NCI-H524 (cell line): Measurements from ENCODE around the gene GMCL1.
"Not testable (repeated sequence)": the region's sequence is repeated elsewhere in the genome, so short reads cannot be mapped to it uniquely, and the experiment has no call there.

Experiments
- DNase-seq, 2 experiments: peaks; one replicate each; lab custom pipeline; 2025; lab: John Stamatoyannopoulos, UW

Gene GMCL1

GRCh38 chr2:69807821-69808540, 21.5 kb upstream of the GMCL1 start:
- DNase-seq, result no peak

- no peak for DNase-seq
Observed at GRCh38 chr2:69810550-69810949, 18.9 kb upstream of the GMCL1 start.

GRCh38 chr2:69811018-69811417, 18.4 kb upstream of the GMCL1 start:
- DNase-seq, result no peak

- no peak for DNase-seq
Observed at GRCh38 chr2:69811591-69811990, 17.9 kb upstream of the GMCL1 start.

GRCh38 chr2:69815717-69816116, 13.7 kb upstream of the GMCL1 start:
- no peak for DNase-seq

- peak; percentile 42 to 80 for DNase-seq
Observed at GRCh38 chr2:69816923-69817542, 12.4 kb upstream of the GMCL1 start.

- no peak for DNase-seq
Observed at GRCh38 chr2:69817729-69818501, 11.5 kb upstream of the GMCL1 start.

- DNase-seq, result no peak
Observed at GRCh38 chr2:69827796-69828540, 1.5 kb upstream of the GMCL1 start.

GRCh38 chr2:69828938-69829255, 563 bp upstream of the GMCL1 start:
- DNase-seq, result no peak

- DNase-seq, result peak in 1 of 2 experiments; percentile 32
Observed at GRCh38 chr2:69830045-69830905, 815 bp downstream of the GMCL1 start.

GRCh38 chr2:69830906-69831241, 1.4 kb downstream of the GMCL1 start:
- DNase-seq, result not testable (repeated sequence)

GRCh38 chr2:69831354-69831905, 2.0 kb downstream of the GMCL1 start:
- no peak for DNase-seq

GRCh38 chr2:69833752-69834151, 4.3 kb downstream of the GMCL1 start:
- DNase-seq, result no peak

GRCh38 chr2:69835666-69836065, 6.2 kb downstream of the GMCL1 start:
- DNase-seq, result no peak

GRCh38 chr2:69836316-69836715, 6.9 kb downstream of the GMCL1 start:
- no peak for DNase-seq

- DNase-seq, result no peak
Observed at GRCh38 chr2:69837533-69837932, 8.1 kb downstream of the GMCL1 start.

- no peak for DNase-seq
Observed at GRCh38 chr2:69843993-69844392, 14.5 kb downstream of the GMCL1 start.

GRCh38 chr2:69844560-69844959, 15.1 kb downstream of the GMCL1 start:
- no peak for DNase-seq

- DNase-seq, result no peak
Observed at GRCh38 chr2:69846182-69847067, 17.0 kb downstream of the GMCL1 start.
